MCF 10A (cell line): ENCODE results near the gene APOA1. TPM values are rescaled to one million over a fixed set of nuclear protein-coding genes. Genes with fewer than 3 reads are reported as not detected.

Experiments
- BruUV-seq: library from RNA; stranded (reverse); fragments of 400-500 nt; replicated peaks from 2 replicates; lab custom pipeline; 2021; lab: Mats Ljungman, UMichigan
- CTCF ChIA-PET: fragments of 300-600 bp; sonication (Branson Sonifier 250); formaldehyde crosslinking; extraction: SDS; loops from one replicate; lab custom pipeline; 2021; ENCODE audit warnings: antibody characterized with exemption, inconsistent platforms; lab: Yijun Ruan, JAX
- POLR2A ChIA-PET: fragments of 300-600, 350-650 bp; sonication (Branson Sonifier 250); formaldehyde crosslinking; extraction: SDS; loops from one replicate; lab custom pipeline; 2020; ENCODE audit warnings: antibody characterized with exemption, inconsistent platforms; lab: Yijun Ruan, JAX
- DNase-seq: peaks from one replicate; pipeline ENCODE4 v3.0.0-alpha.2; 2018; ENCODE audit not compliant: unreplicated experiment
- H3K27ac Mint-ChIP-seq: one replicate; pipeline ENCODE4 v1.8.0; 2022; ENCODE audit warnings: mild to moderate bottlenecking, low read depth, mixed read lengths; ENCODE audit not compliant: unreplicated experiment
- H3K27me3 Mint-ChIP-seq: one replicate; pipeline ENCODE4 v1.8.0; 2022; ENCODE audit warnings: mixed read lengths; ENCODE audit not compliant: insufficient read depth, unreplicated experiment
- H3K36me3 Mint-ChIP-seq: one replicate; pipeline ENCODE4 v1.8.0; 2022; ENCODE audit warnings: mild to moderate bottlenecking, moderate library complexity, mixed read lengths; ENCODE audit not compliant: insufficient read depth, unreplicated experiment
- H3K4me1 Mint-ChIP-seq: one replicate; pipeline ENCODE4 v1.8.0; 2022; ENCODE audit warnings: mixed read lengths; ENCODE audit not compliant: insufficient read depth, unreplicated experiment
- H3K4me3 Mint-ChIP-seq: one replicate; pipeline ENCODE4 v1.8.0; 2022; ENCODE audit warnings: mild to moderate bottlenecking, moderate library complexity, mixed read lengths; ENCODE audit not compliant: unreplicated experiment
- H3K9me3 Mint-ChIP-seq: one replicate; pipeline ENCODE4 v1.8.0; 2022; ENCODE audit warnings: mixed read lengths; ENCODE audit not compliant: unreplicated experiment
- CTCF ChIP-seq: fragments of 200-600 bp; IDR thresholded peaks from one replicate; pipeline ENCODE4 v1.8.0; 2022; ENCODE audit warnings: antibody characterized with exemption, mild to moderate bottlenecking; ENCODE audit not compliant: unreplicated experiment
- intact Hi-C: fragments of 100-400 bp; cut with micrococcal nuclease; formaldehyde crosslinking; loops from 2 replicates; pipeline ENCODE4 v1.14.1; 2022
- total RNA-seq: library from RNA; stranded (reverse); gene quantifications from 2 replicates; pipeline ENCODE4 v1.2.3, GENCODE V29; 2022

The APOA1 gene
- total RNA-seq, 1 experiment from 2014 or later, result not detected

- Mint-ChIP-seq H3K36me3 (peaks cover 48% of the 10 kb centered on the region), H3K27me3 (no peaks in the 10 kb centered on the region), H3K4me1 (peaks cover 9% of the 10 kb centered on the region), H3K4me3 (no peak overlapping the region), H3K9me3 (no peaks in the 10 kb centered on the region), H3K27ac (no peak overlapping the region)
- ChIA-PET CTCF (interaction anchor here (1.7 to 6.1 kb wide), 2 partner anchors 14 to 240 kb away, joined by 7 to 19 read pairs; no protein-coding TSS in a partner anchor), POLR2A (no interaction called here)
- no TSS peak for BruUV-seq
- no peak for DNase-seq
- TF ChIP-seq CTCF, result no peak
- intact Hi-C loops, result no loop called here
Observed at GRCh38 chr11:116865696-116866095, 28.3 kb upstream of the APOA1 start.

GRCh38 chr11:116864531-116864930 lies 27.1 kb upstream of the APOA1 start:
- Mint-ChIP-seq H3K9me3 (no peaks in the 10 kb centered on the region), H3K4me3 (no peak overlapping the region), H3K4me1 (peaks cover 5% of the 10 kb centered on the region), H3K36me3 (peaks cover 55% of the 10 kb centered on the region), H3K27ac (peak overlapping the region; percentile 44), H3K27me3 (no peaks in the 10 kb centered on the region)
- no peak for DNase-seq
- intact Hi-C loops, result no loop called here
- POLR2A ChIA-PET, result no interaction called here
- CTCF ChIA-PET, result interaction anchor here (0.6 to 6.1 kb wide), 6 partner anchors 15 to 241 kb away, joined by 3 to 19 read pairs (median 3); no protein-coding TSS in a partner anchor
- no peak for TF ChIP-seq CTCF
- BruUV-seq, result no TSS peak

- H3K4me3 Mint-ChIP-seq, result no peak overlapping the region
- H3K4me1 Mint-ChIP-seq, result peaks cover 5% of the 10 kb centered on the region
- intact Hi-C loops, result no loop called here
- no peak for TF ChIP-seq CTCF
- no peak for DNase-seq
- no peak overlapping the region for H3K27ac Mint-ChIP-seq
- BruUV-seq, result no TSS peak
- ChIA-PET POLR2A (no interaction called here), CTCF (interaction anchor here (0.9 to 6.1 kb wide), 3 partner anchors 17 to 243 kb away, joined by 3 to 19 read pairs (median 5); no protein-coding TSS in a partner anchor)
- no peaks in the 10 kb centered on the region for H3K9me3 Mint-ChIP-seq
- no peaks in the 10 kb centered on the region for H3K27me3 Mint-ChIP-seq
- H3K36me3 Mint-ChIP-seq, result peaks cover 65% of the 10 kb centered on the region
Observed at GRCh38 chr11:116862951-116863350, 25.5 kb upstream of the APOA1 start.

GRCh38 chr11:116862185-116862584 lies 24.8 kb upstream of the APOA1 start:
- H3K9me3 Mint-ChIP-seq, result no peaks in the 10 kb centered on the region
- no peaks in the 10 kb centered on the region for H3K27me3 Mint-ChIP-seq
- H3K27ac Mint-ChIP-seq, result no peak overlapping the region
- no peak for TF ChIP-seq CTCF
- no TSS peak for BruUV-seq
- H3K36me3 Mint-ChIP-seq, result peaks cover 63% of the 10 kb centered on the region
- H3K4me1 Mint-ChIP-seq, result peaks cover 5% of the 10 kb centered on the region
- intact Hi-C loops, result no loop called here
- CTCF ChIA-PET, result interaction anchor here (6.1 kb wide), 1 partner anchor 18 kb away, joined by 19 read pairs; no protein-coding TSS in a partner anchor
- DNase-seq, result no peak
- POLR2A ChIA-PET, result no interaction called here
- H3K4me3 Mint-ChIP-seq, result no peak overlapping the region
